Measurements from ENCODE around the gene LMNTD2. TPM values are rescaled to one million over a fixed set of nuclear protein-coding genes. Genes with fewer than 3 reads are reported as not detected.
A peak's percentile ranks its signal among the peaks of the same experiment; 100 is the strongest.

LMNTD2 gene
- total RNA-seq, 2 donors from 2014 or later: 6.0 to 12.9 TPM

GRCh38 chr11:565921-566509 is 5.5 kb upstream of the LMNTD2 start:
- no peaks in the 10 kb centered on the region for H3K36me3 ChIP-seq (replicated peaks in 1 of 2; ENCODE audit: insufficient read depth in 1 of 2, low read depth in 2 of 2)
- no peaks in the 10 kb centered on the region for H3K9me3 ChIP-seq
- peak overlapping the region in 1 of 4 donors; percentile 11 for H3K27ac ChIP-seq
- TF ChIP-seq POLR2A (IDR thresholded peaks at IDR 0.05) (no peak), CTCF (IDR thresholded peaks at IDR 0.05) (no peak)
- no peak overlapping the region for H3K4me3 ChIP-seq
- H3K4me1 ChIP-seq: peaks cover 47% of the 10 kb centered on the region
- no peak for ATAC-seq
- 80 to 87% methylated on average over 2 to 12 of the region's 12 CpGs for WGBS, 2 donors
- intact Hi-C loops (cut with DNase I): no loop called here
- no peak for DNase-seq
- no peaks in the 10 kb centered on the region for H3K27me3 ChIP-seq

- no peak for TF ChIP-seq POLR2A (IDR thresholded peaks at IDR 0.05)
- TF ChIP-seq CTCF (IDR thresholded peaks at IDR 0.05): no peak
- 83% methylated on average over 9 to 12 of the region's 12 CpGs for WGBS, 2 donors
- no peaks in the 10 kb centered on the region for H3K36me3 ChIP-seq (replicated peaks in 1 of 2; ENCODE audit: insufficient read depth in 1 of 2, low read depth in 2 of 2)
- H3K4me1 ChIP-seq: peaks cover 54% of the 10 kb centered on the region
- no peak overlapping the region for H3K27ac ChIP-seq
- no peak for ATAC-seq
- H3K4me3 ChIP-seq: no peak overlapping the region
- no peaks in the 10 kb centered on the region for H3K27me3 ChIP-seq
- no peaks in the 10 kb centered on the region for H3K9me3 ChIP-seq
- intact Hi-C loops (cut with DNase I): no loop called here
- DNase-seq: no peak
These were observed 3.5 kb upstream of the LMNTD2 start for GRCh38 chr11:563812-564578.

GRCh38 chr11:563066-563811 is 2.7 kb upstream of the LMNTD2 start:
- Histone ChIP-seq H3K9me3 (no peaks in the 10 kb centered on the region), H3K27ac (peak overlapping the region in 1 of 4 donors; percentile 99), H3K4me3 (no peak overlapping the region), H3K4me1 (peaks cover 57% of the 10 kb centered on the region), H3K36me3 (replicated peaks in 1 of 2; ENCODE audit: insufficient read depth in 1 of 2, low read depth in 2 of 2) (no peaks in the 10 kb centered on the region), H3K27me3 (no peaks in the 10 kb centered on the region)
- WGBS, 2 donors: 82% methylated on average over 16 of the region's 18 CpGs; no CpG with 5 or more reads in 1 of the 2 donors
- TF ChIP-seq POLR2A (IDR thresholded peaks at IDR 0.05) (no peak), CTCF (IDR thresholded peaks at IDR 0.05) (no peak)
- DNase-seq (no peak), ATAC-seq (no peak)
- intact Hi-C loops (cut with DNase I): no loop called here

GRCh38 chr11:562046-562645 is 1.6 kb upstream of the LMNTD2 start:
- 82 to 86% methylated on average over 8 to 25 of the region's 29 CpGs for WGBS, 2 donors
- peak overlapping the region; percentile 36 to 69 for H3K4me3 ChIP-seq
- no peak for TF ChIP-seq POLR2A (IDR thresholded peaks at IDR 0.05)
- no peaks in the 10 kb centered on the region for H3K9me3 ChIP-seq
- peak overlapping the region; percentile 90 to 99 (median 96) for H3K27ac ChIP-seq
- no peaks in the 10 kb centered on the region for H3K36me3 ChIP-seq (replicated peaks in 1 of 2; ENCODE audit: insufficient read depth in 1 of 2, low read depth in 2 of 2)
- H3K4me1 ChIP-seq: peaks cover 49% of the 10 kb centered on the region
- intact Hi-C loops (cut with DNase I): no loop called here
- DNase-seq: no peak
- no peaks in the 10 kb centered on the region for H3K27me3 ChIP-seq
- no peak for ATAC-seq
